Nephron (organoid): ENCODE measurements around the gene BACH2.
A peak's percentile ranks its signal among the peaks of the same experiment; 100 is the strongest.

Experiments
- H3K27ac Mint-ChIP-seq, 3 experiments: 2 replicates each; pipeline ENCODE4 v1.8.0; 2020; ENCODE audit warnings: mixed read lengths in 3 of 3, mild to moderate bottlenecking in 2 of 3, moderate library complexity in 1 of 3
- H3K27me3 Mint-ChIP-seq: 2 replicates; pipeline ENCODE4 v1.8.0; 2021; ENCODE audit warnings: low read depth, mild to moderate bottlenecking, moderate library complexity, mixed read lengths
- H3K36me3 Mint-ChIP-seq: 2 replicates; pipeline ENCODE4 v1.8.0; 2020; ENCODE audit warnings: low read depth, mixed read lengths
- H3K4me1 Mint-ChIP-seq: 2 replicates; pipeline ENCODE4 v1.8.0; 2020; ENCODE audit warnings: mixed read lengths
- H3K4me3 Mint-ChIP-seq, 3 experiments: 2 replicates each; pipeline ENCODE4 v1.8.0; 2020; ENCODE audit warnings: mild to moderate bottlenecking in 3 of 3, mixed read lengths in 3 of 3, moderate library complexity in 2 of 3
- H3K9me3 Mint-ChIP-seq: 2 replicates; pipeline ENCODE4 v1.8.0; 2020; ENCODE audit warnings: mixed read lengths
- CTCF ChIP-seq, 3 experiments: fragments of 200-600 bp; sonication (generic); IDR thresholded peaks; one replicate each; pipeline ENCODE4 v1.5.0; 2021; ENCODE audit warnings: antibody characterized with exemption in 3 of 3; ENCODE audit not compliant: unreplicated experiment in 3 of 3

The BACH2 gene

GRCh38 chr6:90297867-90298381 lies 1.3 kb upstream of the BACH2 start:
- Mint-ChIP-seq H3K9me3 (no peaks in the 10 kb centered on the region), H3K27ac (peak overlapping the region; percentile 84 to 92 (median 88)), H3K36me3 (no peaks in the 10 kb centered on the region), H3K4me3 (peak overlapping the region; percentile 81 to 88 (median 85)), H3K27me3 (peaks cover 36% of the 10 kb centered on the region), H3K4me1 (peaks cover 24% of the 10 kb centered on the region)
- TF ChIP-seq CTCF (IDR thresholded peaks at IDR 0.05; ENCODE audit: unreplicated experiment in 3 of 3), result no peak

- Mint-ChIP-seq H3K27ac (peak overlapping the region; percentile 84 to 92 (median 88)), H3K36me3 (no peaks in the 10 kb centered on the region), H3K27me3 (peaks cover 36% of the 10 kb centered on the region), H3K4me1 (peaks cover 24% of the 10 kb centered on the region), H3K4me3 (peak overlapping the region; percentile 81 to 88 (median 85)), H3K9me3 (no peaks in the 10 kb centered on the region)
- TF ChIP-seq CTCF (IDR thresholded peaks at IDR 0.05; ENCODE audit: unreplicated experiment in 3 of 3), result no peak
These were observed 648 bp upstream of the BACH2 start for GRCh38 chr6:90297115-90297866.

- Mint-ChIP-seq H3K36me3 (no peaks in the 10 kb centered on the region), H3K9me3 (no peaks in the 10 kb centered on the region), H3K27me3 (peaks cover 29% of the 10 kb centered on the region), H3K4me1 (peaks cover 27% of the 10 kb centered on the region), H3K4me3 (peak overlapping the region; percentile 90 to 95 (median 94)), H3K27ac (peak overlapping the region; percentile 32 to 76 (median 72))
- peak in 1 of 3 experiments; percentile 4 for TF ChIP-seq CTCF (IDR thresholded peaks at IDR 0.05; ENCODE audit: unreplicated experiment in 3 of 3)
These were observed 746 bp downstream of the BACH2 start for GRCh38 chr6:90295854-90296340.

GRCh38 chr6:90294989-90295853 lies 1.4 kb downstream of the BACH2 start:
- Mint-ChIP-seq H3K36me3 (peaks cover 6% of the 10 kb centered on the region), H3K4me3 (peak overlapping the region; percentile 90 to 95 (median 91))
- peak in 2 of 3 experiments; percentile 5 to 15 for TF ChIP-seq CTCF (IDR thresholded peaks at IDR 0.05; ENCODE audit: unreplicated experiment in 3 of 3)

GRCh38 chr6:90294614-90294988 lies 2.0 kb downstream of the BACH2 start:
- peaks cover 6% of the 10 kb centered on the region for H3K36me3 Mint-ChIP-seq
- H3K27me3 Mint-ChIP-seq, result peaks cover 28% of the 10 kb centered on the region
- peak overlapping the region; percentile 6 to 77 (median 54) for H3K27ac Mint-ChIP-seq

More at GRCh38 chr6:90294989-90295853, 1.4 kb downstream of the BACH2 start:
- H3K9me3 Mint-ChIP-seq, result no peaks in the 10 kb centered on the region
- H3K27me3 Mint-ChIP-seq, result peaks cover 28% of the 10 kb centered on the region
- H3K27ac Mint-ChIP-seq, result peak overlapping the region; percentile 32 to 77 (median 61)
- H3K4me1 Mint-ChIP-seq, result peaks cover 34% of the 10 kb centered on the region

More at GRCh38 chr6:90294614-90294988, 2.0 kb downstream of the BACH2 start:
- H3K9me3 Mint-ChIP-seq, result no peaks in the 10 kb centered on the region
- no peak for TF ChIP-seq CTCF (IDR thresholded peaks at IDR 0.05; ENCODE audit: unreplicated experiment in 3 of 3)
- peaks cover 36% of the 10 kb centered on the region for H3K4me1 Mint-ChIP-seq
- peak overlapping the region; percentile 90 to 95 (median 91) for H3K4me3 Mint-ChIP-seq
